Measurements from ENCODE around the gene OR10J5.
"Not testable (repeated sequence)": the region's sequence is repeated elsewhere in the genome, so short reads cannot be mapped to it uniquely, and the experiment has no call there.

Gene OR10J5, protein sequence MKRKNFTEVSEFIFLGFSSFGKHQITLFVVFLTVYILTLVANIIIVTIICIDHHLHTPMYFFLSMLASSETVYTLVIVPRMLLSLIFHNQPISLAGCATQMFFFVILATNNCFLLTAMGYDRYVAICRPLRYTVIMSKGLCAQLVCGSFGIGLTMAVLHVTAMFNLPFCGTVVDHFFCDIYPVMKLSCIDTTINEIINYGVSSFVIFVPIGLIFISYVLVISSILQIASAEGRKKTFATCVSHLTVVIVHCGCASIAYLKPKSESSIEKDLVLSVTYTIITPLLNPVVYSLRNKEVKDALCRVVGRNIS

DNA sequence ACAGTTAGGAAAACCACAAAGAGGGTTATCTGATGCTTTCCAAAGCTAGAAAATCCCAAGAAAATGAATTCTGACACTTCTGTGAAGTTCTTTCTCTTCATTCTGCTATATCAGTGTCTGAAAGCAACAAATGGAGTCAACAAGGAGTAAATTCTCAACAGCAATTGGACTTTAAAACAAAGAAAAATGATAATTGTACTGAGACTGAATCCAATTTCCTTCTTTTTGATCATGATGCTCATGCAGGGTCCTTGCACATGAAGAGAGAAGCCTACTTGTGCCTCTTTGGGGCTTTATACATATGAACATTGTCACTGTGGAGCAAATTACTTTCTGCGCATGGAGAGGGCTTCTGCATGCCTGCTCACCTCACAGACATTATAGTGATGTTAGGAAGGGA, at the start of gene OR10J5:
Gene OR10J5, minus strand, starts transcription at position 101 of the 400 bp plus-strand sequence. Its CDS starts 0 bp downstream, at position 101.
- DNase-seq: no peak

DNA sequence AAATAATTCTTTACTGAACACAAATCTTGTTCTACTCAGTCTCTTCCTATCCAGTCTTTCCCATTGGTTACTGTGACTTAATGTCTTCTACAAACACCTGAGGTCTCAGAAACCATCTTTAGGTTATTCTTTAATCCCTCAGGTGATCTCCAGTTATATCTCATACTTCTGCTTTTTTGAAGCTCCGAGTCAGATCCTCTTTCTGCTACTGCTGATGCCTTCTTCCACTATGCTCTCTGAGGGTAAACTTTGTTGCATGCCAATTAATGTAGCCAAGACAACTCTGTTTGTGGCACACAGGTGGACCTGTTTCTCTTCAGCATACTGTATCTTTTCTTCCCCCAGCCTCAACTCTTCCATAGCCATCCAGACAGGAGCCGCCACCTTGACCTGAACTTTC, 48.7 kb upstream of the OR10J5 start:
- DNase-seq: no peak

DNA sequence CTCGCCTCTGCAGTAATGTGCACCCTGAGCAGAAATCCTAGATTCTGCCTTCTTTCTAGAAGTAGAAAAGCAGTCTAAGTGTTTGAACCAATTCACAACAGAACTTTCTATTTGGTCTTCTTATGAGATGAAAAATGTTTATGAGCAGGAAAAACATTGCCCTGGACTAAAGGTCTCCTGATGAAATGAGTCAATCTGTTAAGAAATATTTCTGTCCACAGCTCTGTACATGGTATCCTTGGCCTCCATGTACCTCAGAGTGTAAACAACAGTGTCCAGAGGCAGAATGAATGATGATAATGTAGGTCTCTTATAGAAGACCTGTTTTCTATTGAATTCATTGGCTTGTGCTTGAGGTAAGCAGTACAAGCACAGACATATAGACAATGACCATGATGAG, 45.6 kb upstream of the OR10J5 start:
- no peak for DNase-seq

DNA sequence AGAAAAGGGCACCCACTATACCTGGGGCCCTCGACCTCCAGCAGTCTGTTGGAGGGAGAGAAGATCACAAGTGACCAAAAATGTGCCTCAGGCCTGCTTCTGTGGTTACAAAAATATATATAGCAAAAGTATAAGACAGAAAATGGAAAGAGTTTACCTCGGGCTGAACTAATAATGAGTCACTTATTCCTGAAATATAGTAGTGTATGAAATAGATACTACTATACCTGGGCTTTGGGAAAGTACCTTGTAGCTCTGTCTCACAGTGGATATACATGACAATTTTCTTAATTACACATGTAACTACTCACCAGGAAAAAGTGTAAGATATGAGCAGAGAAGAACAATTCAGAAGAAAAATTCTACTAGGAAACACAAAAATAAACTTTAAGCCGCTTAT, 44.5 kb upstream of the OR10J5 start:
- no peak for DNase-seq

DNA sequence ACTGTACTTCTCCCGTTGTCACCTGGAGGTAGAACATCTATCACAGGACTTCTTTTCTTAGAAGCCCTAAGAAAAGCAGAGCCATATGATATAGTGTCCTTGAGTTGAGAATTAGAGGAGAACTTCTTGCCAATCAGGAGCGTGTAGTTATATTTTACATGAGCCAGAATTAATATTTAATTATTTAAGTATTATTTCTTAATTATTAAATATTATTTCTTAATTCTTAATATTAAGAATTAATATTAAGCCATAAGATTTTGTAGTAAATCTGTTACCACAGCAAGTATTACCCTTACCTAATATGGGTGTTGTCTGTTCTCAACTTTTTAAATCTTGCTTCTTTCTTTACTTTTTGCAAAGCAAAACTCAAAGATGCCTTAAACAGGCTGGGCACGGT, 41.6 kb upstream of the OR10J5 start:
- no peak for DNase-seq

DNA sequence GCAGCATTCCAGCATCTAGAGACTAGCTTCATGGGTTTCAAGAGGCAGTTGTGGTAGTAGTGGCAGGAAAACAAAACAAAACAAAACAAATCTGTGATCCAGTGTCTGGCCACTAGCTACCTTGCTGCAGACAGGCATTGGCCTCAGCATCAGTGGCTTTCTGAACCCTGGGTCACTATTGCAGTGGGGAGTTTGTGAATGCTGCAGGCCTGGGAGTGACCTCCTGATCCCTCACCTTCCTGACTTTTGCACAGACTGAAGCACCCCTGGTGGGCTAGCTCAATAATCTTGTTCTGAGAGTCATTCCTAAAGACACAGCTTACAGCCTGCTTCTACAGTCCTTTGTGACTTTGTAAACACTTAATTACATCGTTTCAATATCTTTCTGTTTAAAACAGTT, 26.9 kb upstream of the OR10J5 start:
- no peak for DNase-seq

- DNase-seq: peak; percentile 68
Measured at GRCh38 chr1:159561497-159561896, 25.7 kb upstream of the OR10J5 start.

DNA sequence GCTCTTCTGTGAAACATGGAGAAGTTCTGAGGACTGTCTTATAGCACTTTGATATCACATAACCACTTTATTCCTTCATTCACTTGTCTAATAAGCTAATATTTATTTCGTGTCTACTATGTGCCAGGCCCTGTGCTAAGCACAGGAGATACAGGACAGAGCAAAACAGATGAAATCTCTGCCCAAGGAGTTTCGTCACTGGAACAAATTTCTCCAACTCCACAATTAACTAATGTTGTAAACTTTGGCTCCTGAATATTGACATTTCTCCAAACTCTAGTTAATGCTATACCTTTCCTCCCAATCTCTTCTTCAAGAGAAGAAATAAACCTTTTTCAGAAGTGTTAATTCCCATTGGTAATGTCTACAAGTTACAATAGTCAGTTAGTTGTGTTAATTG, 24.8 kb upstream of the OR10J5 start:
- no peak for DNase-seq

- DNase-seq: no peak
Measured at GRCh38 chr1:159556931-159557369, 21.1 kb upstream of the OR10J5 start.

DNA sequence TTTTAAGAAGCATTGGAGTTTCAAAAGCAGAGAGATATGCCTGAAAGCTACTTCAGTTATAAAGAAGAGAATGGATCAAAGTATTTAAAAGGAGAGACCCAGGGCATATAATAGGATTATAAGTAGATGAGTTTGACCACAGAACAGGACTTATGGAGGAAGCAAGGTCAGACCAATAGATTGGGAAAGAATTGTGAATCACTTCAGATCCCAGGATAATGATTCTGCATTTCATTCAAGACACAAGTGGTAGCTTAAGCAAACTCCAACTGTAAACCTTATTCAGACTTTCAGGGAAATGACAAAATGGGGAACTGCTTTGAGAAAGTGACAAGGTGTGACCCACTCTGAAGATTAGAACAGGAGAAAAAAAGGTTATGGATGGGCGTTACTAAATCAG, 18.9 kb upstream of the OR10J5 start:
- DNase-seq: peak; percentile 37

GRCh38 chr1:159554261-159554660, 18.5 kb upstream of the OR10J5 start:
- no peak for DNase-seq

- DNase-seq: peak; percentile 35
Measured at GRCh38 chr1:159548126-159548525, 12.3 kb upstream of the OR10J5 start.

DNA sequence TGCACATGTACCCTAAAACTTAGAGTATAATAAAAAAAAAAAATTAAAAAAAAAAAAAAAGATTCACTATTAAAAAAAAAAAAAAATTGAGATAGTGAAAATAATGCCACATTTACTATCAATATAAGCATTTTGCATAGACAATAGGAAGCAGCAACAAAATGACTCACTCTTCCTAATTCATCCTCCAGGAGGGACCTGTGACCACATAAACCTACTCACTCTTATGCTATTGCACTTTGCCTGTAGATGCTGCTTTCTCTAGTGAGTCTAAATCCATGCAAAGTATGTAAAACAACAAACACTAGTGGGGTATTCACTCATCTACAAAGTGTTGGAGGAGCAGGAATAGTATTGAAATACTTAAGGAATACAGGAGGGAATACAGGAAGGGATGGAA, 2.9 kb downstream of the OR10J5 start:
- no peak for DNase-seq

DNA sequence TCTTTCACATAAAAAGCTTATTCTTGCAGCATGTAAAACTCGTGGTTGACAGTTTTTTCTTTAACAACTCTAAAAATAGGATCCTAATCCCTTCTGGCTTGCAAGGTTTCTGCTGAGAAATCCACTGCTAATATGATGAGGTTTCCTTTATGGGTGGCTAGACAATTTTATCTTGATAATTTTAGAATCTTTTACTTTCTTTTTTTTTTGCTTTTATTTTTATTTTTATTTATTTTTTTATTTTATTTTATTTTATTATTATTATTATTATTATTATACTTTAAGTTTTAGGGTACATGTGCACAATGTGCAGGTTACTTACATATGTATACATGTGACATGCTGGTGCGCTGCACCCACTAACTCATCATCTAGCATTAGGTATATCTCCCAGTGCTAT, 11.0 kb downstream of the OR10J5 start:
- not testable (repeated sequence) for DNase-seq

GRCh38 chr1:159510229-159510541, 25.6 kb downstream of the OR10J5 start:
- peak; percentile 85 for DNase-seq

- no peak for DNase-seq
Measured at GRCh38 chr1:159509440-159510228, 26.2 kb downstream of the OR10J5 start.

DNA sequence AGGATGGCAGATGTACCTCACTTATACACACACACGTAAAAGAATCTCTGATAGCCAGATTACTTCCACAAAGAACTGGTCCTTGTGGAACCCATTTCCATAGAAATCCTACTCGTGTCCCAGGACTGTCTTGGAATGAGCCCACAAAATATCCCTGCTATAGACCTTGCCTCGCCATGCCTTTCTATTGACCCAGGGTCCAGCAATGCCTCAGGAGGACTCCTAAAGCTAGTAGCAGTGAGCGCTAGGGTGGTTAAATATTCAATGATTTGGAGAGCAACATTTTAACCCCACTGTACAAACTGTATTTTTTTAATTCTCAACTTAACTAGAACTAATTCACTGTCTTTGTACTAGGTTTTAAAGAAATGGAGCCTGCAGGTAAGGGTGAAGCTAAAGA, 26.9 kb downstream of the OR10J5 start:
- DNase-seq: no peak

- DNase-seq: no peak
Measured at GRCh38 chr1:159505676-159506075, 30.1 kb downstream of the OR10J5 start.

DNA sequence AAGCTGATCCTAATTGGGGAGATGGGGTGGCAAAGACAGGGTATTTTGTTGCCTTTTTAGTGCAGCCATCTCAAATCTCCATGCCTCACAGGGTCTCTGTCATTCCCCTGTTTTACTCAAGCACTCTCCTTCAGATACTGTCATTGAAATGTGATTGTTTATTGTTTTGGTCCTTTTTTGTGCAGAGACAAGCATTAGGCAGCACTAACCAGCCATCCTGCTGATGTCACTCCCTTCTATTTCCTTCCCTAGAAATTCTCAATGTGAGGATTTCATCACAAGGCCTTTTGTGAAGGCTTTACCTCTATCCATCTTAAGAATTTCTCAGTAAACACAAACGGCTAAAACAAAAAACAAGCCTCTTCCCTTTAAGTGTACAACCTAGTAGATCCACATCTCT, 34.7 kb downstream of the OR10J5 start:
- DNase-seq: no peak

- DNase-seq: not testable (repeated sequence)
Measured at GRCh38 chr1:159494513-159495210, 41.1 kb downstream of the OR10J5 start.

DNA sequence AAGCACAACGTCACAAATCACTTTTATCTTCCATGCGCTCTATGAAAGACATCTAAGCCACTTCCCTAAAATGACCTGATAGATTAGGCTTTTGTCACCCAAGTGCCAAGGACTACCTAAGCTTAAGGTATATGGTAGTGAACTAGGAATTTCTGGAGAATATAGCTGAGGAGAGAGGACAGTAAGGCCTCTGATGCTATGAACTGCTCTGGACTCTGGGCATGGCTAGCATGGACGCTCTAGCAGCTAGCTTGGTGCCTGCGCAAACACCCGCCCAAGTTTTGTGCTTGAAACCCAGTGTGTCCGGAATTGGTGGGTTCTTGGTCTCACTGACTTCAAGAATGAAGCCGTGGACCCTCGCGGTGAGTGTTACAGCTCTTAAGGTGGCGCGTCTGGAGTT, 42.5 kb downstream of the OR10J5 start:
- no peak for DNase-seq

DNA sequence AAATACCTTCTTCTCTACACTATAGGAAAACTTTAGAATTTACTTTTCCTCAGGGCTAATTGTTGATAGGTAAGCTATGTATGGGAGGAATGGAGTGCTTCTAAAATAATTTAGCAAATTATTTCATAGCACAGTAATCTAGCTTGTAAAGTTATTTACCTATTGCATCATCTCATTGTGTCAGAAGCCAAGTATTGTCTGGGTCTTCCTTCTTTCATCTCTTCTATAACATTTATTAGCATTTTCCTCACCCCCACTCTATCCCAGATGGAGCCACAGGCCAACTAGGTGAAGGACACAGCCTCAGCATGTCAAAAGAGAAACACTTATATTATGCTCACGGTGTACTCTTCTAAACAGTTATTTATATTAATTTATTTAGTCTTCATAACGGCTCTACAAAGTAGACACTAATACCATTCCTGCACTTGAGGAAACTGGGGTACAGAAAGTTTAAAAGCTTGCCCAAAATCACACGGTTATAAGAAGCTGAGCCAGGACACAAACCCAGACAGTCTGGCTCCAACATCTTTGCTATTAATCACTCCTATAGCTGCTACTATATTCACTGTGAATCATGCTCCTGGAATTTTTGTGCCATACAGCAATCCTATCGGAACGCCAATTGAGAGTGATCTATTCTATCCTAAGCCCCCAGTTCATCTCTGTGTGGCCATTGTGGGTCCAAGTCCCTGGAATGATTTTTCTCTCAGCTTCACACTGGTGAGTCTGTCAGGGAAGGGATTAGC, 43.1 kb downstream of the OR10J5 start:
- peak; percentile 58 for DNase-seq
